ENCODE data around the gene CACNG4. TPM values are rescaled to one million over a fixed set of nuclear protein-coding genes. Genes with fewer than 3 reads are reported as not detected.

The CACNG4 gene
- total RNA-seq, 2 experiments from 2014 or later: not detected

GRCh38 chr17:67003231-67003630 lies 38.7 kb downstream of the CACNG4 start:
- Histone ChIP-seq H4K20me1 (ENCODE audit: insufficient read depth, low read length) (no peaks in the 10 kb centered on the region), H3K9me3 (ENCODE audit: low read length) (no peaks in the 10 kb centered on the region), H3K36me3 (ENCODE audit: insufficient read depth, low read length) (no peaks in the 10 kb centered on the region), H2AFZ (ENCODE audit: low read length) (no peak overlapping the region), H3K9me2 (ENCODE audit: insufficient read depth, low read length) (no peaks in the 10 kb centered on the region), H3K4me2 (ENCODE audit: low read length) (no peak overlapping the region), H3K4me3 (ENCODE audit: low read depth, low read length, poor library complexity, severe bottlenecking) (no peak overlapping the region), H3K27ac (ENCODE audit: low read depth, low read length, poor library complexity, severe bottlenecking) (no peak overlapping the region), H3K4me1 (ENCODE audit: insufficient read depth, low read length, poor library complexity, severe bottlenecking) (no peaks in the 10 kb centered on the region), H3K79me2 (ENCODE audit: insufficient read depth, low read depth, low read length) (no peaks in the 10 kb centered on the region)
- ChIA-PET CTCF (ENCODE audit: unreplicated experiment) (interaction anchor here (0.6 kb wide), 1 partner anchor 123 kb away, joined by 3 read pairs; no protein-coding TSS in a partner anchor), POLR2A (interaction anchor here (0.6 to 0.9 kb wide), 3 partner anchors 26 to 820 kb away, joined by 3 read pairs; no protein-coding TSS in a partner anchor)
- TF ChIP-seq, protein P1, sequence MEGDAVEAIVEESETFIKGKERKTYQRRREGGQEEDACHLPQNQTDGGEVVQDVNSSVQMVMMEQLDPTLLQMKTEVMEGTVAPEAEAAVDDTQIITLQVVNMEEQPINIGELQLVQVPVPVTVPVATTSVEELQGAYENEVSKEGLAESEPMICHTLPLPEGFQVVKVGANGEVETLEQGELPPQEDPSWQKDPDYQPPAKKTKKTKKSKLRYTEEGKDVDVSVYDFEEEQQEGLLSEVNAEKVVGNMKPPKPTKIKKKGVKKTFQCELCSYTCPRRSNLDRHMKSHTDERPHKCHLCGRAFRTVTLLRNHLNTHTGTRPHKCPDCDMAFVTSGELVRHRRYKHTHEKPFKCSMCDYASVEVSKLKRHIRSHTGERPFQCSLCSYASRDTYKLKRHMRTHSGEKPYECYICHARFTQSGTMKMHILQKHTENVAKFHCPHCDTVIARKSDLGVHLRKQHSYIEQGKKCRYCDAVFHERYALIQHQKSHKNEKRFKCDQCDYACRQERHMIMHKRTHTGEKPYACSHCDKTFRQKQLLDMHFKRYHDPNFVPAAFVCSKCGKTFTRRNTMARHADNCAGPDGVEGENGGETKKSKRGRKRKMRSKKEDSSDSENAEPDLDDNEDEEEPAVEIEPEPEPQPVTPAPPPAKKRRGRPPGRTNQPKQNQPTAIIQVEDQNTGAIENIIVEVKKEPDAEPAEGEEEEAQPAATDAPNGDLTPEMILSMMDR (conservative IDR thresholded peaks at IDR 0.05; ENCODE audit: low read length): no peak
- TF ChIP-seq EZH2phosphoT487 (IDR thresholded peaks at IDR 0.05; ENCODE audit: borderline replicate concordance, low read depth, low read length): no peak
- BruUV-seq (replicated peaks): no TSS peak
- intact Hi-C loops (cut with micrococcal nuclease; ENCODE audit: unreplicated experiment): no loop called here
- no peak for DNase-seq (ENCODE audit: low spot score)

- no peaks in the 10 kb centered on the region for H3K9me2 ChIP-seq (ENCODE audit: insufficient read depth, low read length)
- TF ChIP-seq, protein P1 (conservative IDR thresholded peaks at IDR 0.05; ENCODE audit: low read length): no peak
- no peak for TF ChIP-seq EZH2phosphoT487 (IDR thresholded peaks at IDR 0.05; ENCODE audit: borderline replicate concordance, low read depth, low read length)
- no peaks in the 10 kb centered on the region for H4K20me1 ChIP-seq (ENCODE audit: insufficient read depth, low read length)
- H3K36me3 ChIP-seq (ENCODE audit: insufficient read depth, low read length): no peaks in the 10 kb centered on the region
- no peaks in the 10 kb centered on the region for H3K4me1 ChIP-seq (ENCODE audit: insufficient read depth, low read length, poor library complexity, severe bottlenecking)
- intact Hi-C loops (cut with micrococcal nuclease; ENCODE audit: unreplicated experiment): no loop called here
- no peak for DNase-seq (ENCODE audit: low spot score)
- no peak overlapping the region for H3K27ac ChIP-seq (ENCODE audit: low read depth, low read length, poor library complexity, severe bottlenecking)
- H3K4me2 ChIP-seq (ENCODE audit: low read length): no peak overlapping the region
- ChIA-PET CTCF (ENCODE audit: unreplicated experiment) (no interaction called here), POLR2A (no interaction called here)
- H3K4me3 ChIP-seq (ENCODE audit: low read depth, low read length, poor library complexity, severe bottlenecking): no peak overlapping the region
- H3K79me2 ChIP-seq (ENCODE audit: insufficient read depth, low read depth, low read length): no peaks in the 10 kb centered on the region
- no TSS peak for BruUV-seq (replicated peaks)
- no peaks in the 10 kb centered on the region for H3K9me3 ChIP-seq (ENCODE audit: low read length)
- H2AFZ ChIP-seq (ENCODE audit: low read length): no peak overlapping the region
These were observed 39.7 kb downstream of the CACNG4 start for GRCh38 chr17:67004181-67004580.

DNA sequence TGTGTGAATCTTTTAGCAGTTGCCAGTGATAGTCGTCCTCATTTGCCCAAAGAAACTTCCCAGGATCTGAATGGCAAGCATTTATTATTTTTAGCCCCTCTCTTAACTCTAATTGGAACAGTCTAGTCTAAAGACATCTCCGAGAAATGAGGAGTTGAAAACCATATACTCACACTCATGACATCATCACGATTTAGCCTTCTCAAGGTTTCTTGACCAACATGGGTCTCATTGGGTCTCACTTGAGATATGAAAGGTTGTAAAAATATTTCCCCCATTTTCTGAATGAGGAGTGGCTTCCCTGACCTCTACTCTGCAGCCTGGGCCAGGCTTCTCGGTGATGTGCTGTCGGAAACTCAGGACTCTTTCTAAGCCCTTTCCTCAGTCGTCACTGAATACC lies 42.8 kb downstream of the CACNG4 start:
- TF ChIP-seq, protein P1 (conservative IDR thresholded peaks at IDR 0.05; ENCODE audit: low read length): no peak
- TF ChIP-seq EZH2phosphoT487 (IDR thresholded peaks at IDR 0.05; ENCODE audit: borderline replicate concordance, low read depth, low read length): no peak
- intact Hi-C loops (cut with micrococcal nuclease; ENCODE audit: unreplicated experiment): no loop called here
- ChIA-PET POLR2A (no interaction called here), CTCF (ENCODE audit: unreplicated experiment) (no interaction called here)
- Histone ChIP-seq H3K27ac (ENCODE audit: low read depth, low read length, poor library complexity, severe bottlenecking) (no peak overlapping the region), H3K79me2 (ENCODE audit: insufficient read depth, low read depth, low read length) (no peaks in the 10 kb centered on the region), H3K4me2 (ENCODE audit: low read length) (no peak overlapping the region), H3K9me2 (ENCODE audit: insufficient read depth, low read length) (no peaks in the 10 kb centered on the region), H3K4me3 (ENCODE audit: low read depth, low read length, poor library complexity, severe bottlenecking) (no peak overlapping the region), H3K36me3 (ENCODE audit: insufficient read depth, low read length) (no peaks in the 10 kb centered on the region), H3K4me1 (ENCODE audit: insufficient read depth, low read length, poor library complexity, severe bottlenecking) (peaks cover 9% of the 10 kb centered on the region), H3K9me3 (ENCODE audit: low read length) (no peaks in the 10 kb centered on the region), H2AFZ (ENCODE audit: low read length) (no peak overlapping the region), H4K20me1 (ENCODE audit: insufficient read depth, low read length) (no peaks in the 10 kb centered on the region)
- no peak for DNase-seq (ENCODE audit: low spot score)
- BruUV-seq (replicated peaks): no TSS peak
